K562 (cell line): Measurements from ENCODE around the gene GLRX2. TPM values are rescaled to one million over a fixed set of nuclear protein-coding genes. Genes with fewer than 3 reads are reported as not detected.
A peak's percentile ranks its signal among the peaks of the same experiment; 100 is the strongest.

Experiments used
- ARID2 ChIP-seq: fragments of 450-650 bp; IDR thresholded peaks from 2 replicates; pipeline ENCODE4 v1.6.1; 2017; ENCODE audit warnings: antibody characterized with exemption, mild to moderate bottlenecking
- BHLHE40 ChIP-seq: IDR thresholded peaks from 2 replicates; pipeline ENCODE4 v1.6.1; 2011; ENCODE audit warnings: low read length, improper control_type of control experiment
- CC2D1A ChIP-seq: fragments of 450-650 bp; IDR thresholded peaks from 2 replicates; pipeline ENCODE4 v1.6.1; 2017; ENCODE audit warnings: mild to moderate bottlenecking
- DNMT1 ChIP-seq: fragments of 450-650 bp; IDR thresholded peaks from 2 replicates; pipeline ENCODE4 v1.6.1; 2016; ENCODE audit warnings: antibody characterized with exemption, mild to moderate bottlenecking
- FOXJ3 ChIP-seq: sonication (generic); formaldehyde crosslinking; IDR thresholded peaks from 2 replicates; pipeline ENCODE4 v1.4.0; 2020; ENCODE audit warnings: mild to moderate bottlenecking, missing genetic modification reagents
- FOXK2 ChIP-seq, 2 experiments: fragments of 450-650 bp; IDR thresholded peaks in 1 of 2; conservative IDR thresholded peaks in 1 of 2; 2 replicates each; pipeline ENCODE4 v1.6.1; 2016; ENCODE audit warnings: low read depth in 2 of 2, mild to moderate bottlenecking in 1 of 2
- HIVEP1 ChIP-seq: fragments of 250-450 bp; sonication (Bioruptor Pico); IDR thresholded peaks from 2 replicates; pipeline ENCODE4 v1.4.0; 2020; ENCODE audit warnings: mild to moderate bottlenecking
- HLTF ChIP-seq: fragments of 450-650 bp; IDR thresholded peaks from 2 replicates; pipeline ENCODE4 v1.6.1; 2016
- HMG20A ChIP-seq: fragments of 450-650 bp; formaldehyde crosslinking; conservative IDR thresholded peaks from 2 replicates; pipeline ENCODE4 v1.4.0; 2020; ENCODE audit warnings: mild to moderate bottlenecking, mixed read lengths
- MECOM ChIP-seq: fragments of 250-450 bp; sonication (Bioruptor Pico); IDR thresholded peaks from 2 replicates; pipeline ENCODE4 v1.8.0; 2022; ENCODE audit warnings: inconsistent platforms
- MTA1 ChIP-seq: fragments of 450-650 bp; IDR thresholded peaks from 2 replicates; pipeline ENCODE4 v1.6.1; 2017; ENCODE audit warnings: borderline replicate concordance
- NCOA6 ChIP-seq: fragments of 450-650 bp; IDR thresholded peaks from 2 replicates; pipeline ENCODE4 v1.6.1; 2017; ENCODE audit warnings: mild to moderate bottlenecking
- NFIX ChIP-seq: fragments of 250-450 bp; sonication (Bioruptor Pico); IDR thresholded peaks from 2 replicates; pipeline ENCODE4 v1.4.0; 2020; ENCODE audit warnings: low read depth, mild to moderate bottlenecking, moderate library complexity
- PHB ChIP-seq: fragments of 250-450 bp; sonication (Bioruptor Pico); IDR thresholded peaks from 2 replicates; pipeline ENCODE4 v1.5.0; 2021
- RAD51 ChIP-seq: fragments of 450-650 bp; IDR thresholded peaks from 2 replicates; pipeline ENCODE4 v1.7.1; 2016; ENCODE audit warnings: low read depth, mild to moderate bottlenecking, borderline replicate concordance
- RFX7 ChIP-seq: fragments of 250-450 bp; sonication (Bioruptor Pico); IDR thresholded peaks from 2 replicates; pipeline ENCODE4 v1.5.1; 2021; ENCODE audit warnings: mild to moderate bottlenecking
- SAFB2 ChIP-seq: fragments of 200-400 bp; formaldehyde crosslinking; IDR thresholded peaks from 2 replicates; pipeline ENCODE4 v1.6.1; 2018; ENCODE audit warnings: borderline replicate concordance, low read length, low read depth, moderate library complexity; ENCODE audit not compliant: severe bottlenecking
- SMARCA5 ChIP-seq: fragments of 450-650 bp; IDR thresholded peaks from 2 replicates; pipeline ENCODE4 v1.6.1; 2016
- TAF15 ChIP-seq: fragments of 200-400 bp; formaldehyde crosslinking; IDR thresholded peaks from 2 replicates; pipeline ENCODE4 v1.6.1; 2017; ENCODE audit warnings: mild to moderate bottlenecking, low read depth, low read length, moderate library complexity
- TCF7L2 ChIP-seq: fragments of 150-350 bp; IDR thresholded peaks from 2 replicates; pipeline ENCODE4 v1.6.1; 2016; ENCODE audit warnings: low read depth, mild to moderate bottlenecking, low read length, moderate library complexity
- TRIM24 ChIP-seq, 2 experiments: fragments of 450-650 bp; IDR thresholded peaks; 2 replicates each; pipeline ENCODE4 v1.6.1; 2016
- TRIM28 ChIP-seq: fragments of 450-650 bp; IDR thresholded peaks from 2 replicates; pipeline ENCODE4 v1.6.1; 2017
- XRCC4 ChIP-seq: IDR thresholded peaks from one replicate; pipeline ENCODE4 v1.6.1; 2011; ENCODE audit not compliant: insufficient read depth, insufficient read length; ENCODE audit errors: extremely low read depth
- ZNF232 ChIP-seq: sonication (generic); formaldehyde crosslinking; IDR thresholded peaks from 2 replicates; pipeline ENCODE4 v1.8.0; 2022; ENCODE audit warnings: mild to moderate bottlenecking, missing genetic modification reagents
- ZNF644 ChIP-seq: fragments of 200-800 bp; sonication (Bioruptor generic); IDR thresholded peaks from 2 replicates; pipeline ENCODE4 v1.6.1; 2016; ENCODE audit warnings: low read depth, missing genetic modification characterization, missing compliant biosample characterization
- polyA plus RNA-seq, 8 experiments: library from polyadenylated mRNA; depleted of rRNA in 4 of 8; stranded (reverse) in 5 of 8; unstranded in 3 of 8; fragments of >200 nt; fragmentation: Nextera tagmentation in 2 of 8; fragmentation: Illumina TruSeq in 1 of 8; extraction: Ambion mirVana in 2 of 8; extraction: Trizol in 1 of 8; gene quantifications; 2 replicates each; pipeline versions ENCODE4 v1.2.1 to v1.2.3, GENCODE V29; 2011 to 2014; ENCODE audit warnings: inconsistent platforms in 1 of 8, missing spikeins in 1 of 8
- total RNA-seq, 7 experiments: library from RNA; depleted of rRNA in 6 of 7; stranded (reverse); fragments of >200 nt in 6 of 7; fragmentation: Illumina TruSeq in 2 of 7; extraction: Trizol in 2 of 7; gene quantifications; 2 replicates each; pipeline versions ENCODE4 v1.2.1 to v1.2.3, GENCODE V29; 2011 to 2021; ENCODE audit warnings: low replicate concordance in 1 of 7
- TF ChIP-seq, protein P1 (sequence below), 2 experiments: IDR thresholded peaks; 2 replicates each; pipeline ENCODE4 v1.6.1; 2012; ENCODE audit warnings: improper control_type of control experiment in 2 of 2, low read depth in 2 of 2, low read length in 2 of 2, borderline replicate concordance in 1 of 2
- TF ChIP-seq, protein P2 (sequence below): fragments of 250-450 bp; sonication (Bioruptor Pico); IDR thresholded peaks from 2 replicates; pipeline ENCODE4 v1.5.0; 2021
- TF ChIP-seq, protein P3 (sequence below): sonication (generic); formaldehyde crosslinking; IDR thresholded peaks from 2 replicates; pipeline ENCODE4 v1.8.1; 2022; ENCODE audit warnings: missing genetic modification reagents

GLRX2 gene
- total and polyA plus RNA-seq, 9 of the 15 experiments (the other 6 are each of a cell fraction or from before 2014, with no cell fraction given): 13.3 to 82.6 (median 55.1) TPM

DNA sequence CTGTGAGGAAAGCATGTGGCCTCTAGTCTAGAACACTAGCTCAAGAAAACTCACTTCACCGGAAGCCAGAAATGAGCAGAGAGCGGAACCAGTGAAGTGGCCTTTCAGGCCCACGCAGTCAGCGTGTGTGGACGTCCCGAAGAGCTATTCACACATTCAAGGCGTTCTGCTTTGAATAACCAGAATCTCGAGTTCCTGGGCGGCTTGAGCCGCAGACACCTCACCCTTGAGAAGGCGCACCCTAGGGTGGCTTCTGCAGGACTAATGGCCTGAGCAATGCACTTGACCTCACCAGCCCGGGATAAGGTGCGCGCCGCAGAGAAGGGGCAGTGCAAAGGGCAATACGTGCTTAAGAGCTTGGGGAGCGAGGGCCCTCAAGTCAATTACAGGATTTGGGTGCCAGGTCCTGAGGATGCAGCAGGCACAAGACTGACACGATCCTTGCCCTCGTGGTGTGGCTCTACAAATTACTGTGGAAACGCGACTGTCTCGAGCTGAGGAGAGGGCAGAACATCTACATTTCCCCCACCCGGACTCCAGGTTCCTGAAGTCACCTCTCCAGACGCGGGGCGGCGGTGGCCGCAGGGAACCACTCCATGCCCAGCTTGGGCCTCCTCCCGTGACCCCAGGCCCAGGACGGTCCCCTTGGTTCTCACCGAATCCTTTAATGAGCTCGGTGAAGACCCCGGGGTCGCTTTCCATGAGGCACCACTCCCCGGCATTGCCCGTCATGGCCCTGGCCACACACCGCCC lies 46.5 kb downstream of the GLRX2 start (continued):
- TF ChIP-seq PHB (CRISPR knock-in tag): 0 out of 2 replicates have a peak, but pooled peaks have one; percentile 23
- TF ChIP-seq BHLHE40: no peak
- no peak for TF ChIP-seq FOXJ3 (CRISPR knock-in tag)
- TF ChIP-seq TRIM28: no peak
- no peak for TF ChIP-seq DNMT1
- TF ChIP-seq FOXK2 (conservative IDR thresholded peaks at IDR 0.05 in 1 of 2, IDR thresholded peaks at IDR 0.05 in 1 of 2; ENCODE audit: low read depth in 2 of 2): no peak
- TF ChIP-seq NFIX (CRISPR knock-in tag): no peak
- no peak for TF ChIP-seq ZNF644 (tag)
- TF ChIP-seq HMG20A (CRISPR knock-in tag): no peak
- no peak for TF ChIP-seq MECOM (CRISPR knock-in tag)
- TF ChIP-seq NCOA6: no peak
- TF ChIP-seq, protein P1, sequence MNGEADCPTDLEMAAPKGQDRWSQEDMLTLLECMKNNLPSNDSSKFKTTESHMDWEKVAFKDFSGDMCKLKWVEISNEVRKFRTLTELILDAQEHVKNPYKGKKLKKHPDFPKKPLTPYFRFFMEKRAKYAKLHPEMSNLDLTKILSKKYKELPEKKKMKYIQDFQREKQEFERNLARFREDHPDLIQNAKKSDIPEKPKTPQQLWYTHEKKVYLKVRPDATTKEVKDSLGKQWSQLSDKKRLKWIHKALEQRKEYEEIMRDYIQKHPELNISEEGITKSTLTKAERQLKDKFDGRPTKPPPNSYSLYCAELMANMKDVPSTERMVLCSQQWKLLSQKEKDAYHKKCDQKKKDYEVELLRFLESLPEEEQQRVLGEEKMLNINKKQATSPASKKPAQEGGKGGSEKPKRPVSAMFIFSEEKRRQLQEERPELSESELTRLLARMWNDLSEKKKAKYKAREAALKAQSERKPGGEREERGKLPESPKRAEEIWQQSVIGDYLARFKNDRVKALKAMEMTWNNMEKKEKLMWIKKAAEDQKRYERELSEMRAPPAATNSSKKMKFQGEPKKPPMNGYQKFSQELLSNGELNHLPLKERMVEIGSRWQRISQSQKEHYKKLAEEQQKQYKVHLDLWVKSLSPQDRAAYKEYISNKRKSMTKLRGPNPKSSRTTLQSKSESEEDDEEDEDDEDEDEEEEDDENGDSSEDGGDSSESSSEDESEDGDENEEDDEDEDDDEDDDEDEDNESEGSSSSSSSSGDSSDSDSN (IDR thresholded peaks at IDR 0.05; ENCODE audit: borderline replicate concordance in 1 of 2, low read depth in 2 of 2, low read length in 2 of 2): no peak
- no peak for TF ChIP-seq XRCC4
- TF ChIP-seq, protein P2, sequence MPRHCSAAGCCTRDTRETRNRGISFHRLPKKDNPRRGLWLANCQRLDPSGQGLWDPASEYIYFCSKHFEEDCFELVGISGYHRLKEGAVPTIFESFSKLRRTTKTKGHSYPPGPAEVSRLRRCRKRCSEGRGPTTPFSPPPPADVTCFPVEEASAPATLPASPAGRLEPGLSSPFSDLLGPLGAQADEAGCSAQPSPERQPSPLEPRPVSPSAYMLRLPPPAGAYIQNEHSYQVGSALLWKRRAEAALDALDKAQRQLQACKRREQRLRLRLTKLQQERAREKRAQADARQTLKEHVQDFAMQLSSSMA (CRISPR knock-in tag): no peak
- no peak for TF ChIP-seq RFX7 (CRISPR knock-in tag)
- 0 out of 2 replicates have a peak, but pooled peaks have one; percentile 34 for TF ChIP-seq HLTF
- TF ChIP-seq ZNF232 (CRISPR knock-in tag): no peak
- TF ChIP-seq, protein P3, sequence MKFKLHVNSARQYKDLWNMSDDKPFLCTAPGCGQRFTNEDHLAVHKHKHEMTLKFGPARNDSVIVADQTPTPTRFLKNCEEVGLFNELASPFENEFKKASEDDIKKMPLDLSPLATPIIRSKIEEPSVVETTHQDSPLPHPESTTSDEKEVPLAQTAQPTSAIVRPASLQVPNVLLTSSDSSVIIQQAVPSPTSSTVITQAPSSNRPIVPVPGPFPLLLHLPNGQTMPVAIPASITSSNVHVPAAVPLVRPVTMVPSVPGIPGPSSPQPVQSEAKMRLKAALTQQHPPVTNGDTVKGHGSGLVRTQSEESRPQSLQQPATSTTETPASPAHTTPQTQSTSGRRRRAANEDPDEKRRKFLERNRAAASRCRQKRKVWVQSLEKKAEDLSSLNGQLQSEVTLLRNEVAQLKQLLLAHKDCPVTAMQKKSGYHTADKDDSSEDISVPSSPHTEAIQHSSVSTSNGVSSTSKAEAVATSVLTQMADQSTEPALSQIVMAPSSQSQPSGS (CRISPR knock-in tag): no peak
- TF ChIP-seq TCF7L2: no peak
- no peak for TF ChIP-seq SAFB2
- TF ChIP-seq SMARCA5: no peak
- TF ChIP-seq TAF15: no peak
- TF ChIP-seq MTA1: no peak
- TF ChIP-seq ARID2: no peak; the same call in 1 of the 2 replicates
- TF ChIP-seq HIVEP1 (CRISPR knock-in tag): peak; percentile 66; the same call in 1 of the 2 replicates
- no peak for TF ChIP-seq TRIM24 (IDR thresholded peaks at IDR 0.05)
- no peak for TF ChIP-seq CC2D1A
- TF ChIP-seq RAD51: no peak
